Hematopoietic multipotent progenitor cell treated with erythropoietin and hydrocortisone succinate and interleukin-3 and kit ligand, for 4 days (in vitro differentiated cells): Measurements from ENCODE around the gene C16orf96.

Source experiments
- DNase-seq: peaks from one replicate; pipeline ENCODE4 v3.0.0-alpha.2; 2015

The C16orf96 gene

DNA sequence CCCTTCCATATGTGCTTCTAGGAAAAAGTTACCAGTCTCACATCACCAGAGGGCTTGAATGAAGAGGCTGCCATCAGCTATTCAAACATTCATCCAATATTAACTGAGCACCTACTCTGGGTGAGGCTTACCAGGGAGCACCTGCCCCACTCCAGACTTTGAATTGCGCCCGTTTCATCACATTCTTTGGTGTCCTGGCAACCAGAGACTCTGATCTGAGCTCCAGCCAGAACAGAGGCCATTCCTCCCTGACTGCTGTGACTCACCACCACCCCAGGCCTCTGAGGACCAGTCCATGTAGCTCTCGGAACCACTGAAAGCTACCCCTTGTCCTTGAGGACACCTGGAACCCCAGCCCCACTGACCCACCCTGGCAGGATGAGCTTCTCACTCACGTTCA, at the start of gene C16orf96:
TSS of gene C16orf96 (plus strand) at position 229 of the 400 bp plus-strand sequence. CDS start at position 379, 150 bp downstream.
- DNase-seq, result no peak

DNA sequence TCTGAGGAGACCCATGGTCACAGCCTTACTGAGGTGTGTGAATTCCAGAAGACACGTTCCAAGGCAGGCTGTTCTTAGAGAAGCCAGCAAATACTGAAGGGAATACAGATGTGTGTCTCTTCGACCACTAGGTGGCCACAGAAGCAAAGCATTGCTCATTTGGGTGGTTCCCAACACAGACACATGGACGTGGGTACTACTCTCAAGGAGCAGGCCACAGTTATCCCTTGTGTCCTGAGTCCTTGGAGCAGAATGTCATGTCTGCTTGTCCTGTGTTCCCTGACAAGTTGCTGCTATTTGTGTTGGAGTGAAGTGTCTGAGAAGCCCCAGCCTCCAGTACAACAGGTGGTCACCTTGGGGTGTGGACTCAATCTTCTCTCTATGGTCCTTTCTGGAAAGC, 49.7 kb upstream of the C16orf96 start:
- peak; percentile 92 for DNase-seq

DNA sequence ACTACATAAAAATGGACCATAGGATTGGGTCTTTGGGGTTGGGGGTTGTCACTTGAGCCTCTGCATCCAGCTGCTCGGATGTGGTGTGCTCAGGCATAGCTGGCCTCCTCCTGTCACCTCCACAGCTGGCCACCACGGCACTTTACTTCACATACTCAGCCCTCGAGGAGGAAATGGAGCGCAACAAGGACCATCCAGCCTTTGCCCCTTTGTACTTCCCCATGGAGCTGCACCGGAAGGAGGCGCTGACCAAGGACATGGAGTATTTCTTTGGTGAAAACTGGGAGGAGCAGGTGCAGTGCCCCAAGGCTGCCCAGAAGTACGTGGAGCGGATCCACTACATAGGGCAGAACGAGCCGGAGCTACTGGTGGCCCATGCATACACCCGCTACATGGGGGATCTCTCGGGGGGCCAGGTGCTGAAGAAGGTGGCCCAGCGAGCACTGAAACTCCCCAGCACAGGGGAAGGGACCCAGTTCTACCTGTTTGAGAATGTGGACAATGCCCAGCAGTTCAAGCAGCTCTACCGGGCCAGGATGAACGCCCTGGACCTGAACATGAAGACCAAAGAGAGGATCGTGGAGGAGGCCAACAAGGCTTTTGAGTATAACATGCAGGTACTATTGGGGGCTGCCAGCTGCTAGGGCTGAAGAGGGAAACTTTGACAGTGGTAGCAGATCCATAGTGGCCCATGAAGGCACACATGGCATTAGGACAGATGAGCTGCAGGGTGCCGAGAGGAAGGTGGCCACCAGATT, 48.4 kb upstream of the C16orf96 start:
- no peak for DNase-seq

DNA sequence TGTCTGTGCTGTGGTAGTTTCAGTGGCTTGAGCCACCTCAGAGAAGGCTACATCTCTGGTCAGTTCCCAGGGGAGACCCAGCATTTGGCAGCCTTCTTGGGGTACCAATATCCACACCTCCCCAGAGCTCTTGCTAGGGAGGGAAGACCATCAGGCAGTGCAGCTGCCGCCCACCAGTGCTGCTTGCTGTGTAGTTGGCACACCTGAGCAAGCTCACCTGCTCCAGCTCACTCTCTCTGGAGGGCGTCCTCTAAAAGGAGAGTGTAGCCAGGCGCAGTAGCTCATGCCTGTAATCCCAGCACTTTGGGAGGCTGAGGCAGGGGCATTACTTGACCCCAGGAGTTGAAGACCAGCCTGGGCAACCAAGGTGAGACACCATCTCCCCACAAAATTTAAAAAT, 47.3 kb upstream of the C16orf96 start:
- no peak for DNase-seq

DNA sequence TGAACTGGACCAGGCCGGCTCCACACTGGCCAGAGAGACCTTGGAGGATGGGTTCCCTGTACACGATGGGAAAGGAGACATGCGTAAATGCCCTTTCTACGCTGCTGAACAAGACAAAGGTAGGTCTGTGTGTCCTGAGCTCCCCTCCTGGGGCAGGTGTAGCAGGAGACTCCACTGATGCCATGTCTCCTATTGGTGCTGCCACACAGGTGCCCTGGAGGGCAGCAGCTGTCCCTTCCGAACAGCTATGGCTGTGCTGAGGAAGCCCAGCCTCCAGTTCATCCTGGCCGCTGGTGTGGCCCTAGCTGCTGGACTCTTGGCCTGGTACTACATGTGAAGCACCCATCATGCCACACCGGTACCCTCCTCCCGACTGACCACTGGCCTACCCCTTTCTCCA, 46.7 kb upstream of the C16orf96 start:
- DNase-seq, result no peak

DNA sequence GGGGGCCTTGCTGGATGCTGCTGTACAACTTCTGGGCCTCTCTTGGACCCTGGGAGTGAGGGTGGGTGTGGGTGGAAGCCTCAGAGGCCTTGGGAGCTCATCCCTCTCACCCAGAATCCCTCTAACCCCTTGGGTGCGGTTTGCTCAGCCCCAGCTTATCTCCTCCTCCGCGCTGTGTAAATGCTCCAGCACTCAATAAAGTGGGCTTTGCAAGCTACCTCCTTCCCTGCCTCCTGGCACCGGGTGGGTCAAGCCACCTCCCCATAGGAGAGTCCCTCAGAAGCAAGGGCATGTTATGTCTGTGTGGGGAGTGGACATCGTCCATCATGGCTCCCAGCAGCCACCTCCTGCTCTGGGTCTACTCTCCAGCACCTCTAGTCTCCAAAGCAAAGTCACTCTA, 46.0 kb upstream of the C16orf96 start:
- DNase-seq, result no peak

DNA sequence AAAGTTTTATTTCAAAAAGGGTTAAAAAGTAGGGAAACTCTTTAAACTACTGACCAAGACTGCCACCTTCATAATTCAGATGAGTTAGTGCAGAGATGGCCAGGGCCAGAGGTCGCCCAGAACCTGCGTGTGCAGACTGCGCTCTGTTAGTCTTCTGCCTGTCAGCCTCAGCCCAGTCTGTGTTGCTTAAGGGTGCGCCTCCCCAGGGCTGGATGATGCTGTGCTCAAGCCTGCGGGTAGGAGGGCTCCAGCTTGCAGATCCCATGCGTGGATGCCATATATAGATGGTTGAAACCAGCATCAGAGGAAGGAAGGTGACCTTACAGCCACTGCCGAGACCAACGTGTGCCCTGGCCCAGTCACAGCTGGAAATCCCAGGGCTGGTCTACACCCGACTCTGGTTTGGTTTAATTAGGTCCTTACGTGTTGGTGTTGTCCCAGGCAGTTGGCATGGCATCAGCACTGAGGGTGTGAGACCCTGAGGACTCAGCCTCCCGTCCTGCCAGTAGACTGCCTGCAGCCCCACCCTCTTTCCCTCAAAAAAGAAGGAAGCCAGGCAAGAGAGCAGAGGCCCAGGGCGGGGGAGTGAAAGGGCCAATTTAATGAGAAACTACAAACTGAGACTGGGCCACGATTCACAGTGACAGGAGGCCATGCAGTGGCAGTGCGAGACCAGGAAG, 45.3 kb upstream of the C16orf96 start:
- DNase-seq, result no peak

DNA sequence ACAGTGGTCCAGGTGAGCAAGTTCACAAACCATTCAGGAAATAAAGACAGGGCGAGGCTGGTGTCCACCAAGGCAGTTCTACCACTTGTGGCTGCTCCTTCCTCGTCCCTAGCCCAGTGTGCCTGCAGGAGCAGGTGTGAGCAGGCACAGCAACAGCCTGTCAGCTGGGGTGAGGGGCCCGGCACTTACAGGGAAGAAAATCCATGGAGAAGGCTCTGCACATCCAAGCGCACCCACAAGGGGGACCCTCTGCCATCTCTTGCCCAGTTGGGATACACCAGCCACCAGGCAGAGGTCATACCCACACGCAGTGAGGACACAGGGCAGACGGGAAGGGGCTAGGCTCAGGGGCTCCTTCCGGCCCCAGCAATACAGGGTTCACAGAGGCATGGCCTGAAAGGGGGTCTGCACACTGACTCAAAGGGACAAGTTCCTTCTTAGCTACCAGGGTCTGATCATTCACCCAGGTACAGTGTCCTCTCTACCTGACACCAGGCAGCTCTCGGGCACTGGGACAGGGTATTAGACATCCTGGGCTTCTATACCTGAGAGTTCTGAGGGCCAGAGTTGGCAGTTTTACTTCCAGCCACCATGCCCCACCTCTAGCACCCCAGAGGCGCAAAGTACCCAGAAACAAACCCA, 44.6 kb upstream of the C16orf96 start:
- peak; percentile 80 for DNase-seq

DNA sequence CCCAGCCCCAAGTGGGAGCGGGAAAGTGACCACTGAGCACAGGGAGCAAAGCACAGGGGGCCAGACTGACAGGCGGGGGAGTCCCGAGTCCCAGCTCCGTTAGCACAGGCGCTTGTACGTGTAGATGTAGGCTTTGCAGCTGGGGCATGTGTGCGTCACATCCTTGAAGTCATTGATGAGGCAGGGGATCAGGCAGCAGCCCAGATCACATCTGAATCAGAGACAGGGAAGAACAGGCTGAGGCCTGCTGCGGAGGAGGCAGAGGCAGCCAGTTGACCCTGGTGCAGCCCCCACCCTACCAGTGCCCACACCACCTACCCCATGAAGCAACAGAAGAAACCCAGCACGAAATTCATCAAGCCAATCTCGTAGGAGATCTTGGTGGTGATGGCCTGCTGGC, 43.7 kb upstream of the C16orf96 start:
- no peak for DNase-seq

DNA sequence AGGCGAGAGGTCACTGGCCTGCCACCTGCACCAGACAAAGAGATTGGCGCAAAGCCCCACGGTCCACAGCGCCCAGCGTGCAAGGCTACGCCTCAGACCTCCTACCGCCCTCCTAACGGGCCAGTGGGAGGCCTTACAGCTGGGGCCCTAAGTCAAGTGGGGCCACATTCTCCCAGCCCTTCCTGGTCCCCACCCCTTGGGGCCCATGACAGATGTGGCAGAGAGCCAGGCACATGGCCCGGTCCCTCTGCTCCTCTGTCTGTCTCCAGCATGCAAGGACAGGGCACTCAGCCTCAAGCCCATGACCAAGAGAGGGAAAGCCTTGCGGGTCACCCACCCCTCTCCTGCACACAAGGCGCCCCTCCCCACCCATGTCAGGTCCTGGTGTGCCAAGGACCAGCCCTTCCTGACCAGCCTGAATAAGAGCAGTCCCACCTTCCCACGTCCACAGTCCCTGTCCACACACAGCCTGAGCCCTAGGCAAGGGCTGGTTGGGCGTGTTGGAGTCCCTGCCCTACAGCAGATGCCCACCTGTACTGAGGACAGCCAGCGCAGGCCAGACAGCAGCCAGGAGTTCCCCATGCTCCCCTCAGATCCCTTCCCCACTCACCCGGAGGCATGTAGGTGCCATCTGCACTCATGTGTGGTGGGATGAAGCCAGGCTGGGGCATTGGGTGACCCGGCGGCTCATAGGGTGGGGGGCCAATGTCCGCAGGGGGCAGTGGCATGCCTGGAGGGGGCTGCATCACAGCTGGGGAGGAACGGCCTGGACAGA, 42.9 kb upstream of the C16orf96 start:
- DNase-seq, result peak; percentile 69

DNA sequence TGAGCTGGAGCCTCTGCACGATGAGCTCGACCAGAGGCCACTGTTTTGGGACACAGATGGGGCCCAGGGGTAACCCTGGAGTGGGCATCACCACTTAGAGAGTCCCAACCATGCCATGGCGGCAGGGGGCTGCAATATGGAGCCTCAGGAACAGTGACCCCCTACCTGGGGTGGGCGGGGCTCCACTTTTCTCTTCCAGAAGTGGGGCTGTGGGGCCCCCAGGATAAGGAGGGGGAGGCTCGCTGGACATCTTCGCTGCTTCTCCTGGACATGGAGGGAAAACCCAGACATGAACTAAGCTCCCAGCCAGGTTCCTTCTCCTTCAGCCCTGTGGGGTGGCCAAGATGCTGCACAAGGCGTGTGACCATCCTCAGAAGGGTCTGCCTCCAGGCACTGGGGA, 42.3 kb upstream of the C16orf96 start:
- DNase-seq, result no peak

DNA sequence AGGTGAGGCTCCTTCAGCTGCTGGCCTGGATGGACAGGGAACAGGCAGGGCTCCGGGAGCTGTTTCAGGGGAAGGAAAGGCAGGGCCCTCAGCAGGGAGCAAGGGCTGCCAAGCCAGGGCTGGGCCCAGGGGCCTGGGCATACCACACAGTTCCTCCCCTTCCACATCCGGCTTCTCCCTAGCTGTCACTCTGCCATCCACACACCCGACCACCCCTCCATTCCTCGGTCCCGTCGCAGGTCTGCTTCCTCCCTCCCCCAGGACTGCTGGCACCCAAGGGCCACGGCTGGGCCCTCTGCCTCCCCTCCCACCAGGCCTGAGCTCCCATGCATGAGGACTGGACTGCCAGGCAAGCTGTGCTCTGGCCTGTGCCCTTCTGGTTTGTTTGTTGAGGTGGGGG, 41.5 kb upstream of the C16orf96 start:
- peak; percentile 47 for DNase-seq

DNA sequence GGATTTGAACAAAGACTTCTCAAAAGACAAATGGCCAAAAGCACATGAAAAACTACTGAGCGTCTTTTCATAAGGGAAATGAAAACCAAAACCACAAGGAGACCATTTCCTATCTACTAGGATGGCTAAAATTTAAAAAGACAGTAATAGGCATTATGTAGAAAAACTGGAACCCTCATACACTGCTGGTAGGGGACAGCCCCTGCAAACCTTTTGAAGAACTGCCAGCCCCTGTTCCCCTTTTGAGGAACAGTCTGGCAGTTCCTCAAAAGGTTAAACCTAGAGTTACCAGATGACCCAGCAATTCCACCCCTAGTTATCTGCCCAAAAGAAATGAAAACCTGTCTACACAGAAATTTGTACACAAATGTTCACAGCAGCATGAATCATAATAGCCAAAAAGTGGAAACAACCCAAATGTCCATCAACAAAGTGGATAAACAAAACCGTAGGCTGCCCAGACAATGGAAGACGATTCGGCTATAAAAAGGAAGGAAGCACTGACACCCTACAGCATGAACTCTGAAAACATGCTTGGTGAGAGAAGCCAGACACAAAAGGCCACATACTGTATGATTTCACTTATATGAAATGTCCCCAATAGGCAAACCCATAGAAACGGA, 40.4 kb upstream of the C16orf96 start:
- DNase-seq, result peak; percentile 86

DNA sequence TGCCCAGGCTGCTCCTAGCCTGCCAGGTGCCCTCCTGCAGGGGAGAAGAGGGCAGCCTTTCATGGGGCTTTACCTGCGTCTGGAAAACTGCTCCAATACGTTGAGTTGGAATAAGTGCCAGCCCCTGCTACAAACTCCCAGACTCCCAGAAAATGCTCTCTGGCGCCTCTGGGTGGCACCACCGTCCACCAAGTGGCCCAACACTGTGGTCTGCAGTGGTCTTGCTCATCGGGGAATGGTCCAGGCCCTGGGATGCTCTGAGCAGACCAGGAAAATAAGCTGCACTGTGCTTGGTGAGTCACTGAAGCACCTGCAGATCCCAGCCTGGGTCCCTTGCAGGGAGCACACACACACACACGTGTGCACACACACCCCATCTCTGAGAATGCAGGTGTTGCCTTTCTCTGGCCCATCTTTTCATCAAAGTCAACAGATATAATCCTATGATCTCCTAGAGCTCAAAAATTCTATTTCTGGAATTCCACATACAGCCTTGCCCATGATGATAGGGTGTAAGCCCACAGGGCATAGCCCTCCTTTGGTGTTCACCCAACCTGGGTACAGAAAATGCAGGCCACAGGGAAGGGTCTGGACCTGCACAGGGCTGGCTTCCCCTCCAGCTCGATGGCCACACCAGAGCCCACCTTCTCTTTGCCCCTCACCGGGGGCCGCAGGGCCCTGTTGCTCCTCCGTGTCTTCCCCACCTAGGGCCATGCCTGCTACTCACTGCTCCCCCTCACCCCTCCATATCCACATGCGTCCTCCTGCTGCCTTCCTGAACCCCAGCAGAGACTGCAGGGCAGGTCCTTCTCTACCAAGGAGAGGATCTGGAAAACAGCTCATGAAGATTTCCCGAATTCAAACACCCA, 38.1 kb upstream of the C16orf96 start:
- peak; percentile 62 for DNase-seq

DNA sequence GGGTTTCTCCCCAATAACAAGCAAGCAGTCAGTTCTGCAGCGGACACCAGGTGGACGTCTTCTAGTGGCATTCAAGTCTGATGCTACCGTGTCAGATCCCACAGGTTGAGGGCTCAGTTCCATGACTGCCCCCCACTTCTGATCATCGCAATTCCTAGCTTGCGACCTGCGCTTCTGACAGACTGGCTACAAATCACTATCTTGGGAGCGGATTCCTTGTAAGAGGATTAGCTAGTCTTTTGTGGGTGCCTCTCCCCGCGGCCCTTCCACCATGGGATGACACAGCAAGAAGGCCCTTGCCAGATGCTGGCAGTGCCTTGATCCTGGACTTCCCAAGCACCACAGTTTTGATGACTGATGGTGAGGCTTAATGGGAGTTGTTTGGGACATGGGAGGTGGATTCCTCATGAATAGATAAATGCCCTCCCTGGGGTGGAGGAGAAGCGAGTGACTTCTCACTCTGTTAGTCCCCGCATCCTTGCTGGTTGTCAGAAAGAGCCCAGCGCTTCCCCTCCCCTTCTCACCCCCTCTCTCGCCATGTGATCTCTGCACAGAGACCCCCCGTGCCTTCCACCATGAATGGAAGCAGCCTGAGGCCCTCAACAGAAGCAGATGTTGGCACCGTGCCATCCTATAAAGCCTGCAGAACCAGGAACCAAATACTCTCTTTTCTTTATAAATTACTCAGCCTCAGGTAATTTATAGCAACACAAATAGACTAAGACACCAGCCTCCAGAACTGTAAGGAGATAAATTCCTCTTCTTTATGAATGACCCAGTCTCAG, 36.7 kb upstream of the C16orf96 start:
- DNase-seq, result peak; percentile 45

DNA sequence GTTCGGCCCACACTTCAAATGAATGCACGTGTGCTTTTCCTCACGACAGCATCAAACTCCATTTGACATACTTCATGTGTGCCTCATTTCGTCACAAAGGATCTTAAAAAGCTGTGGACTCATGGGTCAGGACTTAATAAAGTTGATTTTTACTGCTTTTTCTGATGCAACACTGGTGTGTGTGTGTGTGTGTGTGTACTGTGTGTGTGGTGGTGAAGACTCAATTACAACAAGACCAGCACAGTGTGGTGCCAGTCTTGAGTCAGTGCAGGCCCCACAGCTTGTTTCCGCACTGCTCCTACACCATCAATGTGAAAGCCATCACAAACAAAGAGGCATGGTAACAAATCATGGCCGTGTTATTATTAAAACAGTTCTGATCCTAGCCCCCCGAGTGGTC, 35.2 kb upstream of the C16orf96 start:
- DNase-seq, result no peak

DNA sequence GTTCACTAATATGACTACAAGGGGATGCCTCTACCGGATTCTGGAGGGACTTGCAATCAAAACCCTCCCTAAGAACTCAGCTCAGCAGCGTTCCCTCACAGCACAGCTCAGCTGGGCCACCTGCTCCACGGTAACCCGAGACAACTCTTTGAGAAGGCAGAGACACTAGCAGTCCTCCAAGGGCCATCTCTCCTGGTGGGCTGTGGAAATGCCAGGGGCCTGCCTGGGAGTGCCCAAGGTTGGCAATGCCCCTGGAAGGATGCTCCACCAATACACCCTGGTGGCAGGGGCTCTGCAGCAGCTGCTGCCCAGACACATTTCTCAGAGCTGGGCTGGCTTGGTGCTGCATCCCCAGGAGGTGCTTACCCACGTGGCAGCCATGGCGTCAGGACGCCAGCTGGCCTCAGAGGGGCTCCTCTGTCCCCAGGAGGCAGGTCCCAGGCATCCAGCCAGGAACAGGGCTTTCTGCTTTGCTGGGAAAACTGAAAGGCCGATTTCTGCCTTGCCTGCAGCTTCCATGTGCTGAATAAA, 34.0 kb upstream of the C16orf96 start:
- no peak for DNase-seq

DNA sequence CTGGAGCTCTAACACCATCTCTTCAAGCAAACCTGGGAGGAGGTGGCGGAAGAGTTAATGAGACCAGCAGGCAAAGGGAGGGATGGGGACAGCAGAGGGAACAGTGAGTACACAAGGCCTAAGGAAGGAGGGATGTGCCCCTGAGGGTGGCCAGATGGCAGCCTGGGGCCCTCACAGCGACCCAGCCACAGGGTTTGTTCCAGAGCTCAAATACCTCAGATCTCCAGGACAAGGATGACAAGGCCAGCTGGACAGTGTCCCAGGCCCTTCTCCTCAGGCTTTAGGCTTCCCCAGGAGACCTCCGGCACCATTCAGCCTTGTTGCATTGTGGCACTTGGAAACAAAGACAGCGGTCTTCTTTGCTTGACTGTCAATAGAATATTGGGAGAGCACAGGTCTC, 32.5 kb upstream of the C16orf96 start:
- DNase-seq, result no peak

DNA sequence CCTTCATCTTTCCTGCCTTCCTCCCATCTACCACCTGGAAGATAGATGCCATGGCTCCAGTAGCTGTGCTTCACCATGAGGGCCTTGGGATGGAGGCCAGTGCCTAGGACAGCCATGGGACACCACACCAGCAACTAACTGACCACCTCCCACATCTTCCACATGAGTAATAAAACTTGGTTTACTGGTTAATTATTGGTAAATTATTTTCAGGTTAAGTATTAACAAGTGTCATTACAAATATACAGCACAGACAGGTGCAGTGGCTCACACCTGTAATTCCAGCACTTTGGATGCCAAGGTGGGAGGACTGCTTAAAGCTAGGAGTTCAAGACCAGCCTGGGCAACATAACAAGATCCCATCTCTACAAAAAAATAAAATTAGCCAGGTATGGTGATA, 31.6 kb upstream of the C16orf96 start:
- no peak for DNase-seq

DNA sequence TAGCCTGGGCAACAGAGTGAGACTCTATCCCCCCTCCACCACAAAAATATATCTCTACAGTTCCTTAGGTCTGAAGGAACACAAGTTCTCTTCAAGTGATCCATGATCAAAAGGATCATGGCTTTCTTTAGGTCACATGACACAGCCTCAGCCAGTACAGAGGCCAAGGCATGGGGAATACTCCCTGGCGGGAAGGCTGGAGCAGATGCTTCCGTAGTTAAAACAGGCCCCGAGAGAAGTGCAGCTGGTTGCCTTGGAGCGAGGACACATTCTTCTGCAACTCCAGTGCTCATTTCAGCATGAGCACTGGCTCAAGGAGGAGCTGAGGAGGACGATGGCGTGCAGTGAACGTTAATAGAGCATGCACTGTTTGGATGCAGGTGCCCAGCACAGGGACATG, 31.1 kb upstream of the C16orf96 start:
- DNase-seq, result no peak
